Erythroblast (primary cell): Measurements from ENCODE around the gene PLXNA1.

Experiments used
- GATA1 ChIP-seq: IDR thresholded peaks from 2 replicates; pipeline ENCODE4 v1.6.1; 2011; ENCODE audit warnings: low read depth, mild to moderate bottlenecking, control low read depth, low read length, moderate library complexity
- POLR2A ChIP-seq: IDR thresholded peaks from 2 replicates; pipeline ENCODE4 v1.6.1; 2011; ENCODE audit warnings: mild to moderate bottlenecking, low read length

GRCh38 chr3:127017781-127018180, 34.9 kb downstream of the PLXNA1 start:
- no peak for TF ChIP-seq POLR2A
- TF ChIP-seq GATA1, result no peak
